ENCODE data around the gene CUL4A. TPM values are rescaled to one million over a fixed set of nuclear protein-coding genes. Genes with fewer than 3 reads are reported as not detected.

The CUL4A gene
- total RNA-seq, 4 donors from 2014 or later: 87.6 to 150 (median 110) TPM

GRCh38 chr13:113315992-113316391, 106.6 kb downstream of the CUL4A start:
- no peak overlapping the region for H3K27ac ChIP-seq
- no peaks in the 10 kb centered on the region for H3K4me1 ChIP-seq
- H3K9me3 ChIP-seq: no peaks in the 10 kb centered on the region
- peaks cover 0 to 29% (median 13%) of the 10 kb centered on the region in 4 donors for H3K36me3 ChIP-seq
- no peak overlapping the region for H3K4me3 ChIP-seq
- 89% methylated on average over 5 of the region's 5 CpGs; no CpG with 5 or more reads in 1 of the 2 donors for WGBS, 2 donors (ENCODE audit: low coverage in 1 of 2)
- no peaks in the 10 kb centered on the region for H3K27me3 ChIP-seq
- TF ChIP-seq EP300 (IDR thresholded peaks at IDR 0.05; ENCODE audit: low read depth) (no peak), POLR2AphosphoS5 (IDR thresholded peaks at IDR 0.05) (no peak), POLR2A (IDR thresholded peaks at IDR 0.05) (no peak)
- TF ChIP-seq, protein P1, sequence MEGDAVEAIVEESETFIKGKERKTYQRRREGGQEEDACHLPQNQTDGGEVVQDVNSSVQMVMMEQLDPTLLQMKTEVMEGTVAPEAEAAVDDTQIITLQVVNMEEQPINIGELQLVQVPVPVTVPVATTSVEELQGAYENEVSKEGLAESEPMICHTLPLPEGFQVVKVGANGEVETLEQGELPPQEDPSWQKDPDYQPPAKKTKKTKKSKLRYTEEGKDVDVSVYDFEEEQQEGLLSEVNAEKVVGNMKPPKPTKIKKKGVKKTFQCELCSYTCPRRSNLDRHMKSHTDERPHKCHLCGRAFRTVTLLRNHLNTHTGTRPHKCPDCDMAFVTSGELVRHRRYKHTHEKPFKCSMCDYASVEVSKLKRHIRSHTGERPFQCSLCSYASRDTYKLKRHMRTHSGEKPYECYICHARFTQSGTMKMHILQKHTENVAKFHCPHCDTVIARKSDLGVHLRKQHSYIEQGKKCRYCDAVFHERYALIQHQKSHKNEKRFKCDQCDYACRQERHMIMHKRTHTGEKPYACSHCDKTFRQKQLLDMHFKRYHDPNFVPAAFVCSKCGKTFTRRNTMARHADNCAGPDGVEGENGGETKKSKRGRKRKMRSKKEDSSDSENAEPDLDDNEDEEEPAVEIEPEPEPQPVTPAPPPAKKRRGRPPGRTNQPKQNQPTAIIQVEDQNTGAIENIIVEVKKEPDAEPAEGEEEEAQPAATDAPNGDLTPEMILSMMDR (IDR thresholded peaks at IDR 0.05): no peak
- in situ Hi-C loops (cut with MboI; ENCODE audit: low pct_ligation_motif_present in 1 of 4, low pct_unique_long_range_greater_than_20kb in 1 of 4, low sequenced_read_pairs in 3 of 4) (no loop called here), intact Hi-C loops (cut with DNase I; ENCODE audit: low total_unique reads) (no loop called here)
- no peak for DNase-seq

Small RNAs within 50 kb of the gene (small RNA-seq; reads per million reads assigned to genes)
- gene AL137002.1: 0 reads per million in 4 donors
- gene MIR8075: 0 reads per million in 4 donors

Other genes with a start within 250 kb of the CUL4A start
- gene MCF2L, start 240.4 kb upstream of the CUL4A start, total RNA-seq: 100 to 1,000 TPM in 2 of 4 donors, 10 to 100 TPM in 2; 62.1 to 186 (median 91.3) TPM
- not detected for gene F7, start 103.8 kb upstream of the CUL4A start, total RNA-seq
- 1 to 10 TPM in 3 of 4 donors, under 1 TPM in 1; 0.60 to 4.6 (median 3.4) TPM for gene F10, start 86.8 kb upstream of the CUL4A start, total RNA-seq
- gene PROZ, start 51.0 kb upstream of the CUL4A start, total RNA-seq: not detected
- gene PCID2, start 944 bp upstream of the CUL4A start, total RNA-seq: 10 to 100 TPM; 13.1 to 87.6 (median 41.3) TPM
- 100 to 1,000 TPM in 2 of 4 donors, 10 to 100 TPM in 2; 69.5 to 149 (median 103) TPM for gene LAMP1, start 87.6 kb downstream of the CUL4A start, total RNA-seq
- 100 to 1,000 TPM in 2 of 4 donors, 10 to 100 TPM in 2; 56.0 to 193 (median 93.5) TPM for gene GRTP1, start 154.5 kb downstream of the CUL4A start, total RNA-seq
- gene ADPRHL1, start 243.9 kb downstream of the CUL4A start, total RNA-seq: 10 to 100 TPM in 1 of 4 donors, 1 to 10 TPM in 3; 4.1 to 10.2 (median 5.9) TPM

Measured in transverse colon (tissue), 4 donors.